Right lobe of liver (tissue), 6 donors: ENCODE measurements around the gene RPS6KA2. TPM values are rescaled to one million over a fixed set of nuclear protein-coding genes. Genes with fewer than 3 reads are reported as not detected.

Experiments used
- ATAC-seq, 4 donors: fragments of 200-7000 bp; cut with Tn5 transposase; one replicate each; pipeline ENCODE4 v1.9.1; 2020; ENCODE audit warnings: mild to moderate bottlenecking in 4 of 4, moderate library complexity in 4 of 4
- DNase-seq, 3 donors: peaks; one replicate each; pipeline ENCODE4 v3.0.0-alpha.2; 2020
- H3K27ac ChIP-seq, 3 donors: fragments of 200-600 bp; one replicate each; pipeline ENCODE4 v1.8.0; 2022
- H3K27me3 ChIP-seq, 2 donors: fragments of 200-600 bp; one replicate each; pipeline ENCODE4 v1.8.0; 2022
- H3K36me3 ChIP-seq, 4 donors: fragments of 200-600 bp; sonication (generic) in 1 of 4; one replicate each; pipeline versions ENCODE4 v1.5.1 to v1.8.0; 2017 to 2022; ENCODE audit warnings: control low read depth in 1 of 4
- H3K4me1 ChIP-seq, 4 donors: fragments of 200-600 bp; sonication (generic) in 1 of 4; one replicate each; pipeline versions ENCODE4 v1.5.1 to v1.8.0; 2017 to 2022; ENCODE audit warnings: control low read depth in 1 of 4
- H3K4me3 ChIP-seq, 3 donors: fragments of 200-600 bp; one replicate each; pipeline ENCODE4 v1.8.0; 2022
- H3K9me3 ChIP-seq, 4 donors: fragments of 200-600 bp; sonication (generic) in 1 of 4; one replicate each; pipeline versions ENCODE4 v1.5.1 to v1.8.0; 2017 to 2022; ENCODE audit warnings: control low read depth in 1 of 4
- CTCF ChIP-seq, 4 donors: fragments of 200-600 bp in 3 of 4; fragments of 450-650 bp in 1 of 4; IDR thresholded peaks; one replicate each; pipeline versions ENCODE4 v1.5.1 to v1.8.0; 2016 to 2022; ENCODE audit warnings: antibody characterized with exemption in 4 of 4, mild to moderate bottlenecking in 2 of 4
- POLR2A ChIP-seq: fragments of 450-650 bp; IDR thresholded peaks from one replicate; pipeline ENCODE4 v1.6.1; 2017; ENCODE audit warnings: antibody characterized with exemption, mild to moderate bottlenecking
- WGBS: methylation state at CpG from one replicate; pipeline ENCODE4 v1.1.6; 2018; ENCODE audit warnings: low coverage, low lambda C conversion rate; ENCODE audit not compliant: insufficient coverage; ENCODE audit errors: missing lambda C conversion rate; 5-methylcytosine and 5-hydroxymethylcytosine counted together
- intact Hi-C, 2 donors: fragments of 100-400 bp; cut with DNase I; formaldehyde crosslinking; loops; one replicate each; pipeline versions ENCODE4 v1.11.2 to v1.14.1; 2022
- total RNA-seq, 6 experiments: library from RNA; depleted of rRNA in 2 of 6; stranded (reverse); fragments of >200 nt in 2 of 6; fragmentation: NEBNext Ultra II Directional in 3 of 6; extraction: Animal tissue kit (Norgen Biotek cat#: 25700) in 3 of 6; gene quantifications; one replicate each; pipeline versions ENCODE4 v1.1.0 to v1.2.4, GENCODE V29; 2016 to 2023
- donor health status: DM: no; HTN: yes; CAD: no.
- donor health status: DM: no; HTN: no; CAD: no.
- donor health status: DM: no; HTN: no; CAD: no.
- donor health status: DM: no; HTN: yes; CAD: no.
- donor health status: DM: no; HTN: yes; CAD: no.

Gene RPS6KA2
- total RNA-seq, 6 experiments from 2014 or later = 6.4 to 18.1 (median 11.1) TPM

- TF ChIP-seq CTCF (IDR thresholded peaks at IDR 0.05) (no peak), POLR2A (no peak)
- ATAC-seq = no peak
- no peaks in the 10 kb centered on the region for H3K9me3 ChIP-seq
- H3K27ac ChIP-seq = no peak overlapping the region
- no peaks in the 10 kb centered on the region for H3K4me1 ChIP-seq
- no peaks in the 10 kb centered on the region for H3K27me3 ChIP-seq
- no peak for DNase-seq
- H3K36me3 ChIP-seq = no peaks in the 10 kb centered on the region
- WGBS = 90% methylated on average over 15 of the region's 15 CpGs
- no peak overlapping the region for H3K4me3 ChIP-seq
- intact Hi-C loops = no loop called here
Measured at GRCh38 chr6:166596776-166597507, 30.1 kb downstream of the RPS6KA2 start.

- Histone ChIP-seq H3K4me3 (no peak overlapping the region), H3K27ac (no peak overlapping the region), H3K9me3 (no peaks in the 10 kb centered on the region), H3K27me3 (no peaks in the 10 kb centered on the region), H3K36me3 (no peaks in the 10 kb centered on the region), H3K4me1 (no peaks in the 10 kb centered on the region)
- WGBS = 90% methylated on average over 6 of the region's 6 CpGs
- TF ChIP-seq CTCF (IDR thresholded peaks at IDR 0.05) = no peak
- TF ChIP-seq POLR2A = no peak
- intact Hi-C loops = no loop called here
- DNase-seq (no peak), ATAC-seq (no peak)
Measured at GRCh38 chr6:166595949-166596348, 31.1 kb downstream of the RPS6KA2 start.

- intact Hi-C loops = no loop called here
- 95% methylated on average over 10 of the region's 13 CpGs for WGBS
- Histone ChIP-seq H3K9me3 (no peaks in the 10 kb centered on the region), H3K27ac (no peak overlapping the region), H3K27me3 (no peaks in the 10 kb centered on the region), H3K4me1 (peaks cover 0 to 1% (median 0%) of the 10 kb centered on the region in 4 donors), H3K4me3 (no peak overlapping the region), H3K36me3 (no peaks in the 10 kb centered on the region)
- ATAC-seq (no peak), DNase-seq (no peak)
- TF ChIP-seq POLR2A (no peak), CTCF (IDR thresholded peaks at IDR 0.05) (no peak)
Measured at GRCh38 chr6:166595061-166595780, 31.8 kb downstream of the RPS6KA2 start.

GRCh38 chr6:166592821-166593220, 34.2 kb downstream of the RPS6KA2 start:
- Histone ChIP-seq H3K4me1 (peaks cover 0 to 6% (median 0%) of the 10 kb centered on the region in 4 donors), H3K4me3 (no peak overlapping the region), H3K36me3 (no peaks in the 10 kb centered on the region), H3K27ac (no peak overlapping the region), H3K9me3 (no peaks in the 10 kb centered on the region), H3K27me3 (no peaks in the 10 kb centered on the region)
- no peak for ATAC-seq
- intact Hi-C loops = no loop called here
- 87% methylated on average over 8 of the region's 9 CpGs for WGBS
- no peak for TF ChIP-seq POLR2A
- no peak for TF ChIP-seq CTCF (IDR thresholded peaks at IDR 0.05)
- no peak for DNase-seq
